Effector CD8-positive, alpha-beta T cell (primary cell): ENCODE results near the gene SPOP.

Experiments used
- DNase-seq: peaks from one replicate; lab custom pipeline; 2025; lab: John Stamatoyannopoulos, UW

SPOP gene

GRCh38 chr17:49613182-49613800 lies 64.6 kb downstream of the SPOP start:
- no peak for DNase-seq

- no peak for DNase-seq
These were observed 65.2 kb downstream of the SPOP start for GRCh38 chr17:49612726-49613125.

- DNase-seq, result no peak
These were observed 66.9 kb downstream of the SPOP start for GRCh38 chr17:49610883-49611584.

- no peak for DNase-seq
These were observed 73.5 kb downstream of the SPOP start for GRCh38 chr17:49604314-49604869.

- no peak for DNase-seq
These were observed 74.2 kb downstream of the SPOP start for GRCh38 chr17:49603720-49604119.

GRCh38 chr17:49603238-49603637 lies 74.7 kb downstream of the SPOP start:
- DNase-seq, result no peak

- no peak for DNase-seq
These were observed 75.1 kb downstream of the SPOP start for GRCh38 chr17:49602783-49603182.

GRCh38 chr17:49600949-49601348 lies 76.9 kb downstream of the SPOP start:
- DNase-seq, result no peak

- no peak for DNase-seq
These were observed 79.0 kb downstream of the SPOP start for GRCh38 chr17:49598918-49599317.

- no peak for DNase-seq
These were observed 79.8 kb downstream of the SPOP start for GRCh38 chr17:49597928-49598655.

GRCh38 chr17:49597436-49597835 lies 80.5 kb downstream of the SPOP start:
- DNase-seq, result no peak

- no peak for DNase-seq
These were observed 81.2 kb downstream of the SPOP start for GRCh38 chr17:49596613-49597244.

- DNase-seq, result no peak
These were observed 81.9 kb downstream of the SPOP start for GRCh38 chr17:49595980-49596379.

- DNase-seq, result no peak
These were observed 82.6 kb downstream of the SPOP start for GRCh38 chr17:49595328-49595727.

- DNase-seq, result no peak
These were observed 85.6 kb downstream of the SPOP start for GRCh38 chr17:49592263-49592662.

GRCh38 chr17:49590874-49591273 lies 87.0 kb downstream of the SPOP start:
- DNase-seq, result no peak

- DNase-seq, result no peak
These were observed 88.3 kb downstream of the SPOP start for GRCh38 chr17:49589577-49589927.

GRCh38 chr17:49588726-49589576 lies 88.9 kb downstream of the SPOP start:
- DNase-seq, result no peak

- no peak for DNase-seq
These were observed 89.6 kb downstream of the SPOP start for GRCh38 chr17:49588312-49588711.

- no peak for DNase-seq
These were observed 90.4 kb downstream of the SPOP start for GRCh38 chr17:49587366-49588073.
